HCT116 (cell line): ENCODE measurements around the gene KIF21B. TPM values are rescaled to one million over a fixed set of nuclear protein-coding genes. Genes with fewer than 3 reads are reported as not detected.

ENCODE experiments used
- ATAC-seq: fragments of 200-7000 bp; cut with Tn5 transposase; 2 replicates; pipeline ENCODE4 v1.9.1; 2020; ENCODE audit warnings: mild to moderate bottlenecking, moderate library complexity
- BruUV-seq: library from RNA; stranded (reverse); fragments of 400-500 nt; replicated peaks from 2 replicates; lab custom pipeline; 2021; lab: Mats Ljungman, UMichigan
- CTCF ChIA-PET: fragments of 300-600 bp; sonication (Branson Sonifier 250); formaldehyde crosslinking; loops from one replicate; lab custom pipeline; 2021; ENCODE audit warnings: antibody characterized with exemption; lab: Charles Lee
- POLR2A ChIA-PET: fragments of 300-600, 350-600 bp; sonication (Branson Sonifier 250); formaldehyde crosslinking; loops from one replicate; lab custom pipeline; 2021; ENCODE audit warnings: antibody characterized with exemption; lab: Charles Lee
- RAD21 ChIA-PET, 2 experiments: fragments of 300-600 bp; sonication (Branson Sonifier 250); formaldehyde crosslinking; loops; one replicate each; lab custom pipeline; 2023; ENCODE audit warnings: low total read pairs in 2 of 2; ENCODE audit not compliant: uncharacterized antibody in 2 of 2, unreplicated experiment in 2 of 2, low non-redundant PET in 1 of 2; lab: Charles Lee
- DNase-seq: peaks from one replicate; pipeline ENCODE4 v3.0.0-alpha.2; 2010; ENCODE audit warnings: low read depth, low spot score
- H2AFZ ChIP-seq: fragments of 200-600 bp; shearing (Covaris generic), sonication (generic); 2 replicates; pipeline ENCODE4 v1.6.1; 2017; ENCODE audit warnings: low read depth, mixed run types, mixed read lengths, antibody characterized with exemption, low read length; ENCODE audit not compliant: poor library complexity, severe bottlenecking
- H3K27ac ChIP-seq: 2 replicates; pipeline ENCODE4 v1.5.1; 2012; ENCODE audit warnings: low read depth, low read length
- H3K27me3 ChIP-seq: fragments of 200-600 bp; sonication (generic); 2 replicates; pipeline ENCODE4 v1.6.1; 2016; ENCODE audit warnings: mixed run types, low read length, mixed read lengths; ENCODE audit not compliant: insufficient read depth
- H3K36me3 ChIP-seq, 2 experiments: fragments of 200-500 bp in 1 of 2; fragments of 200-600 bp in 1 of 2; sonication (Bioruptor generic) in 1 of 2; sonication (generic) in 1 of 2; 2 replicates each; pipeline versions ENCODE4 v1.5.1 to v1.6.1; 2014 to 2016; ENCODE audit warnings: low read length in 2 of 2, inconsistent platforms in 1 of 2, mixed read lengths in 1 of 2, mixed run types in 1 of 2; ENCODE audit not compliant: insufficient read depth in 2 of 2, control insufficient read depth in 1 of 2
- H3K4me1 ChIP-seq, 2 experiments: fragments of 200-600 bp in 1 of 2; sonication (generic) in 1 of 2; 2 replicates each; pipeline versions ENCODE4 v1.5.1 to v1.6.1; 2012 to 2017; ENCODE audit warnings: low read length in 2 of 2, inconsistent platforms in 1 of 2, mild to moderate bottlenecking in 1 of 2, mixed read lengths in 1 of 2, mixed run types in 1 of 2, moderate library complexity in 1 of 2; ENCODE audit not compliant: insufficient read depth in 2 of 2, control insufficient read depth in 1 of 2
- H3K4me2 ChIP-seq: fragments of 200-600 bp; sonication (generic); 2 replicates; pipeline ENCODE4 v1.6.1; 2017; ENCODE audit warnings: mixed run types, low read length, mixed read lengths
- H3K4me3 ChIP-seq, 2 experiments: fragments of 200-600 bp in 1 of 2; sonication (generic) in 1 of 2; replicated peaks in 1 of 2; 2 replicates each; pipeline ENCODE4 v1.5.1; 2011 to 2016; ENCODE audit warnings: low read length in 2 of 2, control low read depth in 1 of 2, low read depth in 1 of 2, mild to moderate bottlenecking in 1 of 2, mixed read lengths in 1 of 2, mixed run types in 1 of 2
- H3K79me2 ChIP-seq: fragments of 200-600 bp; sonication (generic); 2 replicates; pipeline ENCODE4 v1.6.1; 2017; ENCODE audit warnings: mild to moderate bottlenecking, mixed run types, low read length, moderate library complexity, mixed read lengths; ENCODE audit not compliant: insufficient read depth
- H3K9ac ChIP-seq: fragments of 200-600 bp; sonication (generic); 2 replicates; pipeline ENCODE4 v1.6.1; 2016; ENCODE audit warnings: low read length, mixed read lengths
- H3K9me2 ChIP-seq: fragments of 200-600 bp; sonication (generic), shearing (Covaris generic); 2 replicates; pipeline ENCODE4 v1.6.1; 2017; ENCODE audit warnings: mixed run types, mild to moderate bottlenecking, moderate library complexity; ENCODE audit not compliant: insufficient read depth
- H3K9me3 ChIP-seq, 2 experiments: fragments of 200-500 bp in 1 of 2; fragments of 200-600 bp in 1 of 2; sonication (Bioruptor generic) in 1 of 2; sonication (generic) in 1 of 2; 2 replicates each; pipeline ENCODE4 v1.6.1; 2014 to 2017; ENCODE audit warnings: low read length in 2 of 2, mixed read lengths in 2 of 2, inconsistent platforms in 1 of 2, low read depth in 1 of 2, mild to moderate bottlenecking in 1 of 2, mixed run types in 1 of 2, moderate library complexity in 1 of 2; ENCODE audit not compliant: control insufficient read depth in 1 of 2, insufficient read depth in 1 of 2
- H4K20me1 ChIP-seq: fragments of 200-600 bp; sonication (generic), shearing (Covaris generic); 2 replicates; pipeline ENCODE4 v1.6.1; 2017; ENCODE audit warnings: mixed run types, mild to moderate bottlenecking, moderate library complexity; ENCODE audit not compliant: insufficient read depth
- CEBPB ChIP-seq: IDR thresholded peaks from 2 replicates; pipeline ENCODE4 v1.6.1; 2012; ENCODE audit warnings: low read depth
- EZH2phosphoT487 ChIP-seq: fragments of 200-600 bp; IDR thresholded peaks from 2 replicates; pipeline ENCODE4 v1.6.1; 2018; ENCODE audit warnings: antibody characterized with exemption, borderline replicate concordance
- JUND ChIP-seq: IDR thresholded peaks from 2 replicates; pipeline ENCODE4 v1.6.1; 2012
- POLR2A ChIP-seq: IDR thresholded peaks from 2 replicates; pipeline ENCODE4 v1.7.0; 2011; ENCODE audit warnings: borderline replicate concordance; ENCODE audit not compliant: insufficient read depth, insufficient read length; ENCODE audit errors: extremely low read depth
- POLR2AphosphoS5 ChIP-seq: IDR thresholded peaks from 2 replicates; pipeline ENCODE4 v1.6.1; 2011; ENCODE audit warnings: mild to moderate bottlenecking, low read depth, low read length, moderate library complexity
- REST ChIP-seq: IDR thresholded peaks from 2 replicates; pipeline ENCODE4 v1.6.1; 2012; ENCODE audit warnings: low read depth
- YY1 ChIP-seq: IDR thresholded peaks from 2 replicates; pipeline ENCODE4 v1.6.1; 2011; ENCODE audit warnings: low read length, low read depth, moderate library complexity, mild to moderate bottlenecking; ENCODE audit not compliant: insufficient replicate concordance; ENCODE audit errors: extremely low read depth
- intact Hi-C: fragments of 100-400 bp; cut with micrococcal nuclease; formaldehyde crosslinking; loops from 2 replicates; pipeline ENCODE4 v1.10.0; 2022
- total RNA-seq: library from RNA; stranded (reverse); gene quantifications from one replicate; pipeline ENCODE4 v1.2.1, GENCODE V29; 2021; ENCODE audit not compliant: unreplicated experiment

Gene KIF21B
- total RNA-seq, 1 experiment from 2014 or later: 6.1 TPM

GRCh38 chr1:200967693-200968468 is 55.6 kb downstream of the KIF21B start:
- no peak for ATAC-seq
- H3K4me3 ChIP-seq: no peak overlapping the region
- no peaks in the 10 kb centered on the region for H3K27me3 ChIP-seq
- no peaks in the 10 kb centered on the region for H4K20me1 ChIP-seq
- CTCF ChIA-PET: interaction anchor here (1.0 kb wide), 1 partner anchor 53 kb away, joined by 4 read pairs; no protein-coding TSS in a partner anchor
- no peak overlapping the region for H3K4me2 ChIP-seq
- no TSS peak for BruUV-seq
- no peak for TF ChIP-seq POLR2A
- no peak for TF ChIP-seq POLR2AphosphoS5
- TF ChIP-seq, all 23 proteins: peak for 0
- DNase-seq: no peak
- ChIA-PET RAD21 (no interaction called here), POLR2A (no interaction called here)
- H3K9me2 ChIP-seq: no peaks in the 10 kb centered on the region
- H3K9ac ChIP-seq: no peak overlapping the region
- intact Hi-C loops: no loop called here
- H3K79me2 ChIP-seq: no peaks in the 10 kb centered on the region
- H2AFZ ChIP-seq: no peak overlapping the region
- peaks cover 0 to 4% of the 10 kb centered on the region in 2 experiments; a peak in 2 of 4 replicates for H3K4me1 ChIP-seq
- H3K36me3 ChIP-seq: no peaks in the 10 kb centered on the region
- H3K9me3 ChIP-seq: no peaks in the 10 kb centered on the region
- H3K27ac ChIP-seq: no peak overlapping the region

GRCh38 chr1:200966934-200967333 is 56.6 kb downstream of the KIF21B start:
- no peak for TF ChIP-seq YY1
- TF ChIP-seq EZH2phosphoT487: no peak
- TF ChIP-seq CEBPB: no peak
- no peak for TF ChIP-seq REST
- no peak for TF ChIP-seq JUND
- TF ChIP-seq, all 23 proteins: peak for 0
- no peaks in the 10 kb centered on the region for H4K20me1 ChIP-seq
- H3K27ac ChIP-seq: no peak overlapping the region
- ChIA-PET POLR2A (no interaction called here), CTCF (no interaction called here), RAD21 (no interaction called here)
- intact Hi-C loops: no loop called here
- no peak overlapping the region for H3K4me3 ChIP-seq
- ATAC-seq: no peak
- DNase-seq: no peak
- no peaks in the 10 kb centered on the region for H3K27me3 ChIP-seq
- H3K4me2 ChIP-seq: no peak overlapping the region
- no TSS peak for BruUV-seq
- no peak overlapping the region for H2AFZ ChIP-seq
- H3K36me3 ChIP-seq: no peaks in the 10 kb centered on the region
- no peaks in the 10 kb centered on the region for H3K79me2 ChIP-seq
- no peaks in the 10 kb centered on the region for H3K9me3 ChIP-seq
- peaks cover 0 to under 1% of the 10 kb centered on the region in 2 experiments; a peak in 2 of 4 replicates for H3K4me1 ChIP-seq
- no peak overlapping the region for H3K9ac ChIP-seq
- H3K9me2 ChIP-seq: no peaks in the 10 kb centered on the region
